Spinal cord (tissue), 10 donors: ENCODE measurements around the gene PER3. TPM values are rescaled to one million over a fixed set of nuclear protein-coding genes. Genes with fewer than 3 reads are reported as not detected.

Experiments
- DNase-seq, 6 donors: peaks; one replicate each; pipeline versions ENCODE4 v3.0.0 to v3.0.0-alpha.2; 2013 to 2015; ENCODE audit warnings: low spot score in 6 of 6, low read depth in 4 of 6
- H3K27ac ChIP-seq: one replicate; pipeline ENCODE4 v1.5.1; 2013; ENCODE audit warnings: low read depth, low read length, control low read depth
- H3K27me3 ChIP-seq: one replicate; pipeline ENCODE4 v1.6.1; 2013; ENCODE audit warnings: low read length; ENCODE audit not compliant: control insufficient read depth, insufficient read depth
- H3K36me3 ChIP-seq: one replicate; pipeline ENCODE4 v1.6.1; 2013; ENCODE audit warnings: low read length; ENCODE audit not compliant: control insufficient read depth, insufficient read depth
- H3K4me1 ChIP-seq: one replicate; pipeline ENCODE4 v1.6.1; 2013; ENCODE audit warnings: low read length; ENCODE audit not compliant: control insufficient read depth, insufficient read depth
- H3K4me3 ChIP-seq: one replicate; pipeline ENCODE4 v1.5.1; 2013; ENCODE audit warnings: low read depth, low read length, control low read depth
- H3K9me3 ChIP-seq: one replicate; pipeline ENCODE4 v1.6.1; 2013; ENCODE audit warnings: low read length; ENCODE audit not compliant: control insufficient read depth, insufficient read depth
- WGBS: methylation state at CpG from one replicate; pipeline ENCODE4 v1.1.5; 2013; ENCODE audit warnings: missing lambda C conversion rate; ENCODE audit not compliant: insufficient coverage; 5-methylcytosine and 5-hydroxymethylcytosine counted together
- long read RNA-seq, 4 donors: transcript quantifications; one replicate each; lab custom pipeline, GENCODE V29; 2026
- polyA plus RNA-seq, 2 donors: library from polyadenylated mRNA; unstranded; fragments of 120-200 nt; gene quantifications; one replicate each; pipeline ENCODE4 v1.2.1, GENCODE V29; 2013; ENCODE audit not compliant: insufficient read length in 2 of 2
- total RNA-seq, 2 donors: library from RNA; depleted of rRNA in 1 of 2; stranded (reverse); fragments of 120-200 nt in 1 of 2; fragments of >200 nt in 1 of 2; gene quantifications; one replicate each; pipeline versions ENCODE4 v1.2.3 to v1.2.4, GENCODE V29; 2013 to 2014
- donor health status: healthy.

Gene PER3
- total RNA-seq (10 to 100 TPM; 17.8 to 19.3 TPM), polyA plus RNA-seq (10 to 100 TPM; 13.7 to 17.8 TPM)
- long read RNA-seq, donor 1, partial matches to known transcripts, result 25 of 86 reads
- long read RNA-seq, donor 1, other reads (novel, unspliced or antisense), result 60 of 86 reads
- long read RNA-seq, donor 2, partial matches to known transcripts, result 0 of 1 reads
- long read RNA-seq, donor 2, other reads (novel, unspliced or antisense), result 0 of 1 reads
- long read RNA-seq, donor 3, result 0 reads
- long read RNA-seq, donor 4, result 0 reads

GRCh38 chr1:7783826-7784491, at the start of gene PER3:
Gene PER3 (plus strand): TSS chr1:7784291. CDS start chr1:7784878, 587 bp downstream.
- Histone ChIP-seq H3K27ac (peak within 1 kb of the TSS; percentile 38), H3K36me3 (no peaks in the 10 kb centered on the region), H3K27me3 (no peaks in the 10 kb centered on the region), H3K9me3 (no peaks in the 10 kb centered on the region), H3K4me1 (peaks cover 14% of the 10 kb centered on the region), H3K4me3 (peak within 1 kb of the TSS; percentile 51)
- DNase-seq, result peak; percentile 83 to 97 (median 90)
- under 1% methylated on average over 89 of the region's 90 CpGs for WGBS

DNA sequence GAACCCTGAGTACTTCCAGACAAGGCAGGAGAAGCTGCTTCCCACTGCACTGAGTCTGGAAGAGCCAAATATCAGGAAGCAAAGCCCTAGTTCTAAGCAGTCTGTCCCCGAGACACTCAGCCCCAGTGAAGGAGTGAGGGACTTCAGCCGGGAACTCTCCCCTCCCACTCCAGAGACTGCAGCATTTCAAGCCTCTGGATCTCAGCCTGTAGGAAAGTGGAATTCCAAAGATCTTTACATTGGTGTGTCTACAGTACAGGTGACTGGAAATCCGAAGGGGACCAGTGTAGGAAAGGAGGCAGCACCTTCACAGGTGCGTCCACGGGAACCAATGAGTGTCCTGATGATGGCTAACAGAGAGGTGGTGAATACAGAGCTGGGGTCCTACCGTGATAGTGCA, 46.0 kb upstream of the PER3 start:
- H3K27me3 ChIP-seq, result no peaks in the 10 kb centered on the region
- no peak overlapping the region for H3K27ac ChIP-seq
- no peaks in the 10 kb centered on the region for H3K4me1 ChIP-seq
- no peak for DNase-seq
- H3K36me3 ChIP-seq, result peaks cover 50% of the 10 kb centered on the region
- WGBS, result 92% methylated on average over 4 of the region's 6 CpGs
- no peaks in the 10 kb centered on the region for H3K9me3 ChIP-seq
- H3K4me3 ChIP-seq, result no peak overlapping the region

- no peaks in the 10 kb centered on the region for H3K9me3 ChIP-seq
- DNase-seq, result peak in 1 of 6 donors; percentile 57
- no peaks in the 10 kb centered on the region for H3K4me1 ChIP-seq
- H3K27me3 ChIP-seq, result no peaks in the 10 kb centered on the region
- no peak overlapping the region for H3K4me3 ChIP-seq
- H3K36me3 ChIP-seq, result peaks cover 42% of the 10 kb centered on the region
- H3K27ac ChIP-seq, result no peak overlapping the region
- WGBS, result 63% methylated on average over 5 of the region's 6 CpGs
Measured at GRCh38 chr1:7743346-7743745, 40.7 kb upstream of the PER3 start.

DNA sequence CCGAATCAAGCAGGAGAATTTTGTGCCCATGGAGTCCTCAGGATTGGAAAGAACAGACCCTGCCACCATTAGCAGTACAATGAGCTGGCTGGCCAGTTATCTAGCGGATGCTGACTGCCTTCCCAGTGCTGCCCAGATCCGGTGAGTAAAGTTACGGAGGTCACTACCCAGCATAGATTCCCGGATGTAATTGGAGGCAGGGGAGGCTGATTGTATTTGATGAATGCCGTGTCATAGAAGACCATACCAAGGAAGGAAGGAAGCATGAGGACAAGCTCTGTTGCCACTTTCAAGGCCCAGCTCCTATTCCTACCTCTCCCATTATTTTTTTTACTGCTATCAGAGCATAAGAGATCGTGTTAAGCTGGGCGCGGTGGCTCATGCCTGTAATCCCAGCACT, 39.2 kb upstream of the PER3 start:
- no peak overlapping the region for H3K4me3 ChIP-seq
- H3K36me3 ChIP-seq, result peaks cover 38% of the 10 kb centered on the region
- DNase-seq, result no peak
- H3K9me3 ChIP-seq, result no peaks in the 10 kb centered on the region
- no peaks in the 10 kb centered on the region for H3K27me3 ChIP-seq
- 93% methylated on average over 7 of the region's 9 CpGs for WGBS
- H3K27ac ChIP-seq, result no peak overlapping the region
- H3K4me1 ChIP-seq, result no peaks in the 10 kb centered on the region

DNA sequence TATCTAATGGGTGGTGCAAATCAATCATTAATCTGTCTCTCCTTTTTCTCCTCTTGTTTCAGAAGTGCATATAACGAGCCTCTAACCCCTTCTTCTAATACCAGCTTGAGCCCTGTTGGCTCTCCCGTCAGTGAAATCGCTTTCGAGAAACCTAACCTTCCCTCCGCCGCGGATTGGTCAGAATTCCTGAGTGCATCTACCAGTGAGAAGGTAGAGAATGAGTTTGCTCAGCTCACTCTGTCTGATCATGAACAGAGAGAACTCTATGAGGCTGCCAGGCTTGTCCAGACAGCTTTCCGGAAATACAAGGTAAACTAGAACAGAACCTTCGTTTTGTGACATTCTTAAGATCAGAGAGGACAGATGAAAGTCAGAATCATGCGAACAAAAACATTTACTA, 38.3 kb upstream of the PER3 start:
- H3K27me3 ChIP-seq, result no peaks in the 10 kb centered on the region
- DNase-seq, result no peak
- H3K4me3 ChIP-seq, result no peak overlapping the region
- no peak overlapping the region for H3K27ac ChIP-seq
- H3K9me3 ChIP-seq, result no peaks in the 10 kb centered on the region
- 100% methylated on average over 5 of the region's 10 CpGs for WGBS
- peaks cover 45% of the 10 kb centered on the region for H3K36me3 ChIP-seq
- no peaks in the 10 kb centered on the region for H3K4me1 ChIP-seq

- H3K27ac ChIP-seq, result no peak overlapping the region
Measured at GRCh38 chr1:7747605-7748004, 36.5 kb upstream of the PER3 start.

DNA sequence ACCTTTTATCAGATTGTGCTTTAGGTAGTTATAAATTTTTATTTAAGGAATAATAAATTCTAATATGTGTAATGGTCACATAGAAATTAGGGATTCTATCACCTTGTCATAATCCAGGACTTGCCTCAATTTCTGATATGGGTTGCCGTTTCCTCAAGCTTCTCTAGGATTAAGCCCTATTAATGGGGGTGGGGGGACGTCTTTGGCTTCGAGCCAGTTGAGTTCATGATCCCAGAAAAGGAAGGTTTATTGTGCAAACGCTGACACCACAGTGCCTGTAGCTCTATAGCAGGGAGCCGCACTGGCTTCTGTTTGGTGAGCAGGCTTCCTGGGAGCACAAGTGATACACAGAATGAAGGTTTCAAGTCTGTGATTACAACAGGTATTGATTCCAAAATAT, 35.0 kb upstream of the PER3 start:
- peaks cover 43% of the 10 kb centered on the region for H3K36me3 ChIP-seq
- no peaks in the 10 kb centered on the region for H3K4me1 ChIP-seq
- H3K4me3 ChIP-seq, result no peak overlapping the region
- H3K9me3 ChIP-seq, result no peaks in the 10 kb centered on the region
- H3K27me3 ChIP-seq, result no peaks in the 10 kb centered on the region
- no peak for DNase-seq
- no peak overlapping the region for H3K27ac ChIP-seq
- 54% methylated on average over 5 of the region's 5 CpGs for WGBS

More at GRCh38 chr1:7747605-7748004, 36.5 kb upstream of the PER3 start:
- WGBS, result 80% methylated on average over 1 of the region's 5 CpGs
- Histone ChIP-seq H3K36me3 (peaks cover 43% of the 10 kb centered on the region), H3K9me3 (no peaks in the 10 kb centered on the region), H3K27me3 (no peaks in the 10 kb centered on the region), H3K4me1 (no peaks in the 10 kb centered on the region), H3K4me3 (no peak overlapping the region)
- no peak for DNase-seq

GRCh38 chr1:7751174-7751573, 32.9 kb upstream of the PER3 start:
- 99% methylated on average over 8 of the region's 11 CpGs for WGBS
- no peak overlapping the region for H3K27ac ChIP-seq
- H3K4me1 ChIP-seq, result no peaks in the 10 kb centered on the region
- no peaks in the 10 kb centered on the region for H3K27me3 ChIP-seq
- H3K4me3 ChIP-seq, result no peak overlapping the region
- no peak for DNase-seq
- H3K36me3 ChIP-seq, result peaks cover 28% of the 10 kb centered on the region
- no peaks in the 10 kb centered on the region for H3K9me3 ChIP-seq

- no peaks in the 10 kb centered on the region for H3K4me1 ChIP-seq
- peak; percentile 45 to 96 (median 72) for DNase-seq
- 28% methylated on average over 6 of the region's 18 CpGs for WGBS
- no peaks in the 10 kb centered on the region for H3K9me3 ChIP-seq
- H3K4me3 ChIP-seq, result no peak overlapping the region
- peaks cover 22% of the 10 kb centered on the region for H3K36me3 ChIP-seq
- H3K27me3 ChIP-seq, result no peaks in the 10 kb centered on the region
- no peak overlapping the region for H3K27ac ChIP-seq
Measured at GRCh38 chr1:7752512-7753417, 31.3 kb upstream of the PER3 start.
